HT1080 (cell line): Measurements from ENCODE around the gene CEBPG. TPM values are rescaled to one million over a fixed set of nuclear protein-coding genes. Genes with fewer than 3 reads are reported as not detected.
A peak's percentile ranks its signal among the peaks of the same experiment; 100 is the strongest.

ENCODE experiments used
- DNase-seq: peaks from one replicate; pipeline ENCODE4 v3.0.0-alpha.2; 2015; ENCODE audit warnings: low read depth
- total RNA-seq: library from RNA; depleted of rRNA; stranded (reverse); fragments of >200 nt; shearing (Covaris generic); gene quantifications from 2 replicates; pipeline ENCODE4 v1.2.3, GENCODE V29; 2014

The CEBPG gene
- total RNA-seq, 1 experiment from 2014 or later = 19.3 TPM

GRCh38 chr19:33405254-33405552 is 31.7 kb downstream of the CEBPG start:
- DNase-seq = no peak

- DNase-seq = no peak
Observed at GRCh38 chr19:33405553-33406461, 32.3 kb downstream of the CEBPG start.

- DNase-seq = peak; percentile 56
Observed at GRCh38 chr19:33406521-33407139, 33.1 kb downstream of the CEBPG start.

GRCh38 chr19:33407140-33407551 is 33.6 kb downstream of the CEBPG start:
- DNase-seq = no peak

GRCh38 chr19:33407716-33408115 is 34.2 kb downstream of the CEBPG start:
- DNase-seq = no peak

- no peak for DNase-seq
Observed at GRCh38 chr19:33408116-33408515, 34.6 kb downstream of the CEBPG start.

GRCh38 chr19:33408538-33409434 is 35.3 kb downstream of the CEBPG start:
- no peak for DNase-seq

GRCh38 chr19:33409906-33410685 is 36.6 kb downstream of the CEBPG start:
- no peak for DNase-seq

- no peak for DNase-seq
Observed at GRCh38 chr19:33410915-33411401, 37.4 kb downstream of the CEBPG start.

GRCh38 chr19:33411621-33412180 is 38.2 kb downstream of the CEBPG start:
- DNase-seq = no peak

- DNase-seq = no peak
Observed at GRCh38 chr19:33412601-33413425, 39.3 kb downstream of the CEBPG start.

GRCh38 chr19:33413426-33413725 is 39.9 kb downstream of the CEBPG start:
- no peak for DNase-seq

GRCh38 chr19:33413868-33414666 is 40.6 kb downstream of the CEBPG start:
- DNase-seq = no peak

- DNase-seq = no peak
Observed at GRCh38 chr19:33414667-33415605, 41.4 kb downstream of the CEBPG start.

GRCh38 chr19:33416307-33417215 is 43.1 kb downstream of the CEBPG start:
- DNase-seq = peak; percentile 67

- DNase-seq = no peak
Observed at GRCh38 chr19:33417751-33418150, 44.2 kb downstream of the CEBPG start.

- DNase-seq = no peak
Observed at GRCh38 chr19:33418461-33418860, 45.0 kb downstream of the CEBPG start.
